Endothelial cell of umbilical vein (primary cell): ENCODE data around the gene VPS13A.

Experiments
- CTCF ChIP-seq, 2 donors: IDR thresholded peaks; 1 replicate in 1 of 2; 2 replicates in 1 of 2; pipeline ENCODE4 v1.5.1; 2011; ENCODE audit warnings: low read length in 2 of 2, mild to moderate bottlenecking in 2 of 2, moderate library complexity in 2 of 2, control low read depth in 1 of 2, inconsistent platforms in 1 of 2, low read depth in 1 of 2; ENCODE audit not compliant: insufficient read depth in 1 of 2; ENCODE audit errors: extremely low read depth in 1 of 2
- EZH2 ChIP-seq: IDR thresholded peaks from 2 replicates; pipeline ENCODE4 v1.6.1; 2012; ENCODE audit warnings: borderline replicate concordance, low read depth, mild to moderate bottlenecking, moderate library complexity, low read length, inconsistent platforms; ENCODE audit not compliant: severe bottlenecking
- FOS ChIP-seq: IDR thresholded peaks from 2 replicates; pipeline ENCODE4 v1.6.1; 2011; ENCODE audit warnings: mild to moderate bottlenecking, low read length, moderate library complexity, borderline replicate concordance; ENCODE audit not compliant: insufficient read depth
- GATA2 ChIP-seq: IDR thresholded peaks from 2 replicates; pipeline ENCODE4 v1.7.0; 2011; ENCODE audit warnings: low read depth, mild to moderate bottlenecking, moderate library complexity, mixed read lengths, low read length; ENCODE audit not compliant: insufficient read length, insufficient read depth
- JUN ChIP-seq: IDR thresholded peaks from 2 replicates; pipeline ENCODE4 v1.6.1; 2011; ENCODE audit warnings: borderline replicate concordance, low read depth; ENCODE audit not compliant: insufficient read length, insufficient read depth
- MAX ChIP-seq: IDR thresholded peaks from 2 replicates; pipeline ENCODE4 v1.6.1; 2011; ENCODE audit not compliant: insufficient read depth, insufficient read length
- MYC ChIP-seq: IDR thresholded peaks from one replicate; pipeline ENCODE4 v1.6.1; 2011; ENCODE audit warnings: mild to moderate bottlenecking, low read depth, low read length
- POLR2A ChIP-seq: IDR thresholded peaks from 2 replicates; pipeline ENCODE4 v1.6.1; 2012; ENCODE audit warnings: low read depth, mild to moderate bottlenecking, control low read depth, low read length
- POLR2AphosphoS5 ChIP-seq: IDR thresholded peaks from 2 replicates; pipeline ENCODE4 v1.6.1; 2012; ENCODE audit warnings: low read depth, mild to moderate bottlenecking, control low read depth, low read length, moderate library complexity; ENCODE audit not compliant: insufficient read depth

GRCh38 chr9:77177143-77177893 lies at the start of gene VPS13A:
- TF ChIP-seq CTCF (IDR thresholded peaks at IDR 0.05; ENCODE audit: extremely low read depth in 1 of 2, insufficient read depth in 1 of 2, low read depth in 1 of 2, low read length in 2 of 2) (peak; percentile 18 to 50), POLR2A (peak; percentile 40), MYC (no peak), GATA2 (no peak), POLR2AphosphoS5 (peak; percentile 61), MAX (no peak), EZH2 (no peak), FOS (no peak), JUN (no peak)
